PC-9 (cell line): ENCODE measurements around the gene DGKE. TPM values are rescaled to one million over a fixed set of nuclear protein-coding genes. Genes with fewer than 3 reads are reported as not detected.

Source experiments
- BruUV-seq: library from RNA; stranded (reverse); fragments of 400-500 nt; replicated peaks from 2 replicates; lab custom pipeline; 2021; lab: Mats Ljungman, UMichigan
- CTCF ChIA-PET: fragments of 300-600 bp; sonication (Branson Sonifier 250); formaldehyde crosslinking; loops from one replicate; lab custom pipeline; 2022; ENCODE audit warnings: antibody characterized with exemption; lab: Charles Lee
- POLR2A ChIA-PET: fragments of 300-600 bp; sonication (Branson Sonifier 250); formaldehyde crosslinking; loops from one replicate; lab custom pipeline; 2022; ENCODE audit warnings: antibody characterized with exemption; ENCODE audit not compliant: unreplicated experiment; lab: Charles Lee
- DNase-seq, 2 experiments: peaks; one replicate each; pipeline versions ENCODE4 v3.0.0 to v3.0.0-alpha.2; 2015 to 2022; ENCODE audit warnings: mixed read lengths in 1 of 2
- H2AFZ ChIP-seq: fragments of 200-600 bp; sonication (generic); 2 replicates; pipeline ENCODE4 v1.8.1; 2017; ENCODE audit warnings: antibody characterized with exemption
- H3F3A ChIP-seq: fragments of 200-600 bp; sonication (generic); 2 replicates; pipeline ENCODE4 v1.8.1; 2017; ENCODE audit warnings: antibody characterized with exemption, mild to moderate bottlenecking, low read depth; ENCODE audit not compliant: insufficient read depth
- H3K27ac ChIP-seq: fragments of 200-600 bp; sonication (generic); 2 replicates; pipeline ENCODE4 v1.6.1; 2016; ENCODE audit warnings: mixed run types
- H3K27me3 ChIP-seq: fragments of 200-600 bp; sonication (generic); 2 replicates; pipeline ENCODE4 v1.6.1; 2016; ENCODE audit warnings: low read depth, mixed run types; ENCODE audit not compliant: insufficient read depth
- H3K36me3 ChIP-seq: fragments of 200-600 bp; sonication (generic); 2 replicates; pipeline ENCODE4 v1.6.1; 2016; ENCODE audit warnings: low read depth, mixed run types
- H3K4me1 ChIP-seq: fragments of 200-600 bp; sonication (generic); replicated peaks from 2 replicates; pipeline ENCODE4 v1.6.1; 2016; ENCODE audit warnings: mixed run types; ENCODE audit not compliant: insufficient read depth
- H3K4me2 ChIP-seq: fragments of 200-600 bp; sonication (generic); 2 replicates; pipeline ENCODE4 v1.6.1; 2017; ENCODE audit warnings: mixed run types
- H3K4me3 ChIP-seq: fragments of 200-600 bp; sonication (generic); 2 replicates; pipeline ENCODE4 v1.6.1; 2016; ENCODE audit warnings: mixed run types
- H3K79me2 ChIP-seq: fragments of 200-600 bp; sonication (generic); 2 replicates; pipeline ENCODE4 v1.6.1; 2017; ENCODE audit warnings: low read depth, mixed run types
- H3K9me2 ChIP-seq: fragments of 200-600 bp; sonication (generic); 2 replicates; pipeline ENCODE4 v1.8.1; 2017; ENCODE audit warnings: mild to moderate bottlenecking; ENCODE audit not compliant: insufficient read depth
- H3K9me3 ChIP-seq: fragments of 200-600 bp; sonication (generic); 2 replicates; pipeline ENCODE4 v1.8.1; 2016; ENCODE audit warnings: low read depth; ENCODE audit not compliant: insufficient read depth
- H4K20me1 ChIP-seq: fragments of 200-600 bp; sonication (generic); 2 replicates; pipeline ENCODE4 v1.8.1; 2017; ENCODE audit not compliant: insufficient read depth
- EZH2 ChIP-seq: fragments of 200-600 bp; sonication (generic); IDR thresholded peaks from 2 replicates; pipeline ENCODE4 v1.8.0; 2017; ENCODE audit warnings: antibody characterized with exemption, low read depth
- intact Hi-C: fragments of 100-400 bp; cut with micrococcal nuclease; formaldehyde crosslinking; loops from one replicate; pipeline ENCODE4 v1.10.0; 2022; ENCODE audit not compliant: unreplicated experiment
- total RNA-seq: library from RNA; stranded (reverse); gene quantifications from 2 replicates; pipeline ENCODE4 v1.2.3, GENCODE V29; 2021
- TF ChIP-seq, protein P1 (sequence below): fragments of 200-600 bp; sonication (generic); conservative IDR thresholded peaks from 2 replicates; pipeline ENCODE4 v1.6.1; 2017; ENCODE audit warnings: mixed run types, antibody characterized with exemption, mild to moderate bottlenecking, moderate library complexity

DGKE gene
- total RNA-seq, 1 experiment from 2014 or later, result 11.0 TPM

DNA sequence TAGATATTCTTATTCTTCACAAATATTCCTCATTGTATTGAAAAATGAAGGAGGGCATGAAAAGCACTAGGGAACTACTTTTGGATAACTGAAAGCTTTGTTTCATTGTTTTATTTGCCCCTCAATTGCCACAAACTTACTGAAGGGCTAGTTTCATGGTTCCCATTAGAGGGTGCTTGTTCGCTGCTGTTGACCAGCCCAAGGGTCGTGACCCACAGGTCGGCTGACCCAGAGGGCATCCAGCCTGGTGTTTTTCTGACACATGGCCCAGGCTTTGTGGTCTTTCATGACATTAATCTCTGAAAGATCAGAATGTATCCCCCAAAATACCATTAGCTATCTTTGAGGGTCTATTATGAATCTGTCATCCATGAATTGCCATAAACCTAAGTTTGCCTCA, 30.0 kb downstream of the DGKE start:
- H2AFZ ChIP-seq, result no peak overlapping the region
- no peaks in the 10 kb centered on the region for H3K4me1 ChIP-seq
- DNase-seq, result no peak
- POLR2A ChIA-PET, result no interaction called here
- H3K9me3 ChIP-seq, result no peaks in the 10 kb centered on the region
- no peak overlapping the region for H3K4me2 ChIP-seq
- H3F3A ChIP-seq, result peaks cover 7% of the 10 kb centered on the region
- no peak overlapping the region for H3K4me3 ChIP-seq
- H3K27ac ChIP-seq, result no peak overlapping the region
- BruUV-seq, result no TSS peak
- H3K27me3 ChIP-seq, result no peaks in the 10 kb centered on the region
- intact Hi-C loops, result no loop called here
- no peaks in the 10 kb centered on the region for H3K79me2 ChIP-seq
- CTCF ChIA-PET, result interaction anchor here (0.7 kb wide), 1 partner anchor 46 kb away, joined by 5 read pairs; no protein-coding TSS in a partner anchor
- peaks cover 30% of the 10 kb centered on the region; the same call in 1 of the 2 replicates for H3K36me3 ChIP-seq
- no peaks in the 10 kb centered on the region for H3K9me2 ChIP-seq
- TF ChIP-seq EZH2, result no peak
- TF ChIP-seq, protein P1, sequence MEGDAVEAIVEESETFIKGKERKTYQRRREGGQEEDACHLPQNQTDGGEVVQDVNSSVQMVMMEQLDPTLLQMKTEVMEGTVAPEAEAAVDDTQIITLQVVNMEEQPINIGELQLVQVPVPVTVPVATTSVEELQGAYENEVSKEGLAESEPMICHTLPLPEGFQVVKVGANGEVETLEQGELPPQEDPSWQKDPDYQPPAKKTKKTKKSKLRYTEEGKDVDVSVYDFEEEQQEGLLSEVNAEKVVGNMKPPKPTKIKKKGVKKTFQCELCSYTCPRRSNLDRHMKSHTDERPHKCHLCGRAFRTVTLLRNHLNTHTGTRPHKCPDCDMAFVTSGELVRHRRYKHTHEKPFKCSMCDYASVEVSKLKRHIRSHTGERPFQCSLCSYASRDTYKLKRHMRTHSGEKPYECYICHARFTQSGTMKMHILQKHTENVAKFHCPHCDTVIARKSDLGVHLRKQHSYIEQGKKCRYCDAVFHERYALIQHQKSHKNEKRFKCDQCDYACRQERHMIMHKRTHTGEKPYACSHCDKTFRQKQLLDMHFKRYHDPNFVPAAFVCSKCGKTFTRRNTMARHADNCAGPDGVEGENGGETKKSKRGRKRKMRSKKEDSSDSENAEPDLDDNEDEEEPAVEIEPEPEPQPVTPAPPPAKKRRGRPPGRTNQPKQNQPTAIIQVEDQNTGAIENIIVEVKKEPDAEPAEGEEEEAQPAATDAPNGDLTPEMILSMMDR, result no peak
- no peaks in the 10 kb centered on the region for H4K20me1 ChIP-seq

DNA sequence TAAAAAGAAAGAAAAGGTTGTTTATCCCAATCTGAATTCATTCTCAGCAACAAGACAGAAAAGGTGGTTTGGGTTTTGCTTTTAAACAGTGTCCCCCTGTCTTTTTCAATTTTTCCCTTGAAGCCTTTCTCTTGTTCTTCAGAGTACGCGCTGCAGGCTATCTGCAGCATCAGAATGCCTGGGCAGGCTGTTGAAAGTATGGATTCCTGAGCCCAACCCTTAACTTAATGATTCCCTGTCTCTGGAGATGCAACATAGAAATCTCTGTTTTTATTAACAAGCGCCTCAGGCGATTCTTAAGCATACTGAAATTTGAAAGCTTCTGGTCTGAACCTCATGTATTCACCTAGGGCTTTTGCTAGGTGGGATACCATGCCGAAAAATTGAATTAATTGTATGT, 32.1 kb downstream of the DGKE start:
- Histone ChIP-seq H3K27ac (no peak overlapping the region), H3K9me3 (no peaks in the 10 kb centered on the region), H3K36me3 (0 out of 2 replicates have a peak, but pooled peaks cover 30% of the 10 kb centered on the region), H3K4me3 (no peak overlapping the region), H3F3A (peaks cover 7% of the 10 kb centered on the region), H2AFZ (no peak overlapping the region), H3K4me1 (no peaks in the 10 kb centered on the region), H4K20me1 (no peaks in the 10 kb centered on the region), H3K27me3 (no peaks in the 10 kb centered on the region), H3K9me2 (no peaks in the 10 kb centered on the region), H3K4me2 (no peak overlapping the region), H3K79me2 (no peaks in the 10 kb centered on the region)
- no TSS peak for BruUV-seq
- CTCF ChIA-PET, result no interaction called here
- TF ChIP-seq, protein P1, result no peak
- no peak for TF ChIP-seq EZH2
- intact Hi-C loops, result loop anchor here (1.0 kb wide), 1 partner anchor 29 kb away; no protein-coding TSS in a partner anchor
- no peak for DNase-seq
- POLR2A ChIA-PET, result no interaction called here

DNA sequence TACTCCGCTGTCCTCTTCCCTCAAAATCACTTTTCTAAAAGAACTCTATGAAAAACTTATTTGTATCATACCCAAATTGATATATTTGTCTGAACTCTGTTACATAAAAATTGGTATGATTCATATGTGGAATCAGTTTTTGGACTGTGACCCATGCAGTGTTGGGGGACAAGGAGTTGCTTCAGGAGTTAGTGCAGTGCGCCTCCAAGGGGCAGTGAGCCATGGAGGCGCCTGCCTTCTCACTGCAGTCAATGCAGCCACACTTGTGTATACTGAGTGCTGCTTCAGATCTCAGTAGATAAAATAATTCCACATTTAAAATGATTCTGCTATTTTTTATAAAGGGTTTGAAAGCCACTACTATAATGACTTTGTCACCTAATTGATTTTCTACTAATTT, 32.5 kb downstream of the DGKE start:
- ChIA-PET CTCF (no interaction called here), POLR2A (no interaction called here)
- no peaks in the 10 kb centered on the region for H4K20me1 ChIP-seq
- no peak for DNase-seq
- no peaks in the 10 kb centered on the region for H3K9me2 ChIP-seq
- H2AFZ ChIP-seq, result no peak overlapping the region
- no TSS peak for BruUV-seq
- no peak overlapping the region for H3K4me2 ChIP-seq
- H3F3A ChIP-seq, result peaks cover 7% of the 10 kb centered on the region
- intact Hi-C loops, result loop anchor here (1.0 kb wide), 1 partner anchor 29 kb away; no protein-coding TSS in a partner anchor
- TF ChIP-seq, protein P1, result no peak
- TF ChIP-seq EZH2, result no peak
- 0 out of 2 replicates have a peak, but pooled peaks cover 30% of the 10 kb centered on the region for H3K36me3 ChIP-seq
- no peaks in the 10 kb centered on the region for H3K27me3 ChIP-seq
- no peak overlapping the region for H3K27ac ChIP-seq
- no peaks in the 10 kb centered on the region for H3K4me1 ChIP-seq
- no peaks in the 10 kb centered on the region for H3K79me2 ChIP-seq
- no peak overlapping the region for H3K4me3 ChIP-seq
- H3K9me3 ChIP-seq, result no peaks in the 10 kb centered on the region
